ENCODE results near the gene ANKH. TPM values are rescaled to one million over a fixed set of nuclear protein-coding genes. Genes with fewer than 3 reads are reported as not detected.

ANKH gene
- total and polyA plus RNA-seq, 4 donors = 10.8 to 46.7 (median 17.2) TPM

DNA sequence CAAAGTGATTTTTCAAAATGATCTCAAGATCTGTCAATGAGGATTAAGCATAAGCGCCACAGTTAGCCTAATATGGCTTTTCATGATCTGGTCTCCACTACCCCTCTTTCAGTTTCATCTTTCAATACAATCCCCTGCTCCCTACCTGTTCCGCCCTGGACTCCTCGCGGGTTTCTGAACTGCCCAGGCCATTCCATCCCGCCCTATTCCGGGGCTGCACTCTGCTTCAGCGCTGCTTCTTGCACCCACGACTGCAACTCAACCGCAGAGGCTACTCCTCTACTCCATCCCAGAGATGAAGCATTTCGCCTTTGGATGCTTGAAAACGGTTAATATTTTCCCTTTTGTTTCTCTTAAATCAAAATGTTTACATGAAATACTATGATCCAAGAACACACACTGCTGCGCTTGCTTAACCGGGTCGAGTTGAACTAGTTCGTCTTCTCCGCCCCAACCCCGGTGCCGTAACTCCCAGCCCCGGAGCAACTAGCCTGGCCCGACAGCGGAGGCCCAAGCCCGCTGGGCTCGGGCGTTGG is 207.8 kb downstream of the ANKH start:
- ATAC-seq (ENCODE audit: insufficient read depth, low FRiP score) = peak; percentile 2
- Histone ChIP-seq H3K27ac (ENCODE audit: low read depth in 1 of 2, low read length in 1 of 2) (peak overlapping the region; percentile 97 to 99), H3K9me3 (ENCODE audit: control insufficient read depth in 4 of 4, insufficient read depth in 3 of 4, low read length in 3 of 4) (no peaks in the 10 kb centered on the region), H3K4me1 (ENCODE audit: control insufficient read depth in 5 of 5, insufficient read depth in 5 of 5, low read length in 5 of 5) (peaks cover 5 to 25% (median 7%) of the 10 kb centered on the region in 5 donors), H3K4me3 (peak overlapping the region; percentile 89), H3K9ac (ENCODE audit: insufficient read depth in 1 of 2, low read length in 2 of 2) (peak overlapping the region; percentile 74 to 92), H3K27me3 (ENCODE audit: control insufficient read depth in 3 of 3, insufficient read depth in 3 of 3, low read length in 2 of 3) (no peaks in the 10 kb centered on the region), H3K36me3 (ENCODE audit: control insufficient read depth in 4 of 4, insufficient read depth in 4 of 4, low read length in 4 of 4) (peaks cover 0 to 2% (median 0%) of the 10 kb centered on the region in 4 donors)
- WGBS, 2 donors = 2% methylated on average over 24 of the region's 24 CpGs
- TF ChIP-seq, protein P1, sequence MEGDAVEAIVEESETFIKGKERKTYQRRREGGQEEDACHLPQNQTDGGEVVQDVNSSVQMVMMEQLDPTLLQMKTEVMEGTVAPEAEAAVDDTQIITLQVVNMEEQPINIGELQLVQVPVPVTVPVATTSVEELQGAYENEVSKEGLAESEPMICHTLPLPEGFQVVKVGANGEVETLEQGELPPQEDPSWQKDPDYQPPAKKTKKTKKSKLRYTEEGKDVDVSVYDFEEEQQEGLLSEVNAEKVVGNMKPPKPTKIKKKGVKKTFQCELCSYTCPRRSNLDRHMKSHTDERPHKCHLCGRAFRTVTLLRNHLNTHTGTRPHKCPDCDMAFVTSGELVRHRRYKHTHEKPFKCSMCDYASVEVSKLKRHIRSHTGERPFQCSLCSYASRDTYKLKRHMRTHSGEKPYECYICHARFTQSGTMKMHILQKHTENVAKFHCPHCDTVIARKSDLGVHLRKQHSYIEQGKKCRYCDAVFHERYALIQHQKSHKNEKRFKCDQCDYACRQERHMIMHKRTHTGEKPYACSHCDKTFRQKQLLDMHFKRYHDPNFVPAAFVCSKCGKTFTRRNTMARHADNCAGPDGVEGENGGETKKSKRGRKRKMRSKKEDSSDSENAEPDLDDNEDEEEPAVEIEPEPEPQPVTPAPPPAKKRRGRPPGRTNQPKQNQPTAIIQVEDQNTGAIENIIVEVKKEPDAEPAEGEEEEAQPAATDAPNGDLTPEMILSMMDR (IDR thresholded peaks at IDR 0.05; ENCODE audit: control extremely low read depth, extremely low read depth) = no peak
- no peak for DNase-seq

DNA sequence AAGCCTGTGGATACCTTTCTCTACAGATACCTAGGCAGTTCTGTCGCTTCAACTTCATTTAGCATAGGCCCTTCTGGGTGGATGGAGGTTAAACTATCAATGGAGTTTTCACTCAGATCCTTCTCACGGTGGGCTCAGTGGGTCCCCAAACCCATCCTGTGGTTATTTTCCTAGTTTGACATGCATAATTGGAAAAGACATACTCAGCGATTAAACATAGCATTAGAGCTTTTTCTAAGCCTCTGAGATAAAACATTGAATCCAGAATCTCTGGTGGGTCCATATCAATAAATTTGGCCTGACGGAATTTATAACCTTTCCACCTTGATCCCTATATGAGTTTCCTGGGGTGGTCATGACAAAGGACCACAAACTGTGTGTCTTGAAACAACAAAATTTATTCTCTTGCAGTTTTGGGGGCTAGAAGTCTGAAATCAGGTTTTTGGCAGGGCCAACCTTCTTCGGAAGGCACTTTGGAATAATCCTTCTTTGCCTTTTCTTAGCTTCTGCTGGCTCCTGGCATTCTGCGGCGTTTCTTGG is 208.8 kb downstream of the ANKH start:
- TF ChIP-seq, protein P1 (IDR thresholded peaks at IDR 0.05; ENCODE audit: control extremely low read depth, extremely low read depth) = no peak
- Histone ChIP-seq H3K9ac (ENCODE audit: insufficient read depth in 1 of 2, low read length in 2 of 2) (no peak overlapping the region), H3K9me3 (ENCODE audit: control insufficient read depth in 4 of 4, insufficient read depth in 3 of 4, low read length in 3 of 4) (no peaks in the 10 kb centered on the region), H3K27ac (ENCODE audit: low read depth in 1 of 2, low read length in 1 of 2) (no peak overlapping the region), H3K27me3 (ENCODE audit: control insufficient read depth in 3 of 3, insufficient read depth in 3 of 3, low read length in 2 of 3) (no peaks in the 10 kb centered on the region), H3K4me3 (no peak overlapping the region), H3K36me3 (ENCODE audit: control insufficient read depth in 4 of 4, insufficient read depth in 4 of 4, low read length in 4 of 4) (peaks cover 0 to 2% (median 0%) of the 10 kb centered on the region in 4 donors), H3K4me1 (ENCODE audit: control insufficient read depth in 5 of 5, insufficient read depth in 5 of 5, low read length in 5 of 5) (peaks cover 5 to 25% (median 7%) of the 10 kb centered on the region in 5 donors)
- ATAC-seq (ENCODE audit: insufficient read depth, low FRiP score) (no peak), DNase-seq (no peak)
- 96 to 97% methylated on average over 7 of the region's 7 CpGs for WGBS, 2 donors

DNA sequence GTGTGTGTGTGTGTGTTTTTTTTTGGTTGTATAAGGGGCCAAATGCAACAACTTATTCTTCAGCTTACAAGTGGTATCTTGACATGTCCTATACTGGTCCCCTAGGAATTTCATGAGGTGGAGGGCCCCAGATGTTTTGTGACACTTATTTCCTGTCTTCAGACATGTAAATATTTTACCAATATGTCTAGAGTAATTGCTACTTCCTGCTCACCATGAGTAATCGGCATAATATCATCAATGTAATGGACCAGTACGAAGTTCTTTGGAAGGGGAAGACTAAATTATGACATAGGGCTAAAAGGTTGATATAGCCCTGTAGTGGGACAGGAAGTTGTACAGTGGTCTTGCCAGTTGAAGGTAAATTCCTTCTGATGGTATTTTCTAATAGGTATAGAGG is 210.7 kb downstream of the ANKH start:
- Histone ChIP-seq H3K27me3 (ENCODE audit: control insufficient read depth in 3 of 3, insufficient read depth in 3 of 3, low read length in 2 of 3) (no peaks in the 10 kb centered on the region), H3K36me3 (ENCODE audit: control insufficient read depth in 4 of 4, insufficient read depth in 4 of 4, low read length in 4 of 4) (peaks cover 0 to 2% (median 0%) of the 10 kb centered on the region in 4 donors), H3K9me3 (ENCODE audit: control insufficient read depth in 4 of 4, insufficient read depth in 3 of 4, low read length in 3 of 4) (no peaks in the 10 kb centered on the region), H3K4me1 (ENCODE audit: control insufficient read depth in 5 of 5, insufficient read depth in 5 of 5, low read length in 5 of 5) (peaks cover 0 to 13% (median under 1%) of the 10 kb centered on the region in 5 donors), H3K9ac (ENCODE audit: insufficient read depth in 1 of 2, low read length in 2 of 2) (no peak overlapping the region), H3K27ac (ENCODE audit: low read depth in 1 of 2, low read length in 1 of 2) (no peak overlapping the region), H3K4me3 (no peak overlapping the region)
- 54 to 56% methylated on average over 2 of the region's 2 CpGs for WGBS, 2 donors
- no peak for ATAC-seq (ENCODE audit: insufficient read depth, low FRiP score)
- TF ChIP-seq, protein P1 (IDR thresholded peaks at IDR 0.05; ENCODE audit: control extremely low read depth, extremely low read depth) = no peak
- DNase-seq = no peak
